Pancreas (tissue), 10 donors: ENCODE data around the gene MKNK2. TPM values are rescaled to one million over a fixed set of nuclear protein-coding genes. Genes with fewer than 3 reads are reported as not detected.
"Not testable (repeated sequence)": the region's sequence is repeated elsewhere in the genome, so short reads cannot be mapped to it uniquely, and the experiment has no call there.

Experiments used
- ATAC-seq, 4 donors: fragments of 200-7000 bp; cut with Tn5 transposase; one replicate each; pipeline versions ENCODE4 v1.8.0 to v1.9.1; 2020; ENCODE audit warnings: mild to moderate bottlenecking in 4 of 4, moderate library complexity in 4 of 4
- DNase-seq, 6 donors: peaks; one replicate each; pipeline ENCODE4 v3.0.0-alpha.2; 2020
- FAIRE-seq: peaks from 2 replicates; lab custom pipeline; 2012; peaks lifted over from hg19 to GRCh38; lab: Jason Lieb, UNC
- H3K27ac ChIP-seq, 4 donors: fragments of 200-600 bp; sonication (generic); 1 replicate in 3 of 4; 2 replicates in 1 of 4; pipeline versions ENCODE4 v1.5.0 to v1.8.0; 2020
- H3K27me3 ChIP-seq, 4 donors: fragments of 200-600 bp; one replicate each; pipeline ENCODE4 v1.8.0; 2021
- H3K36me3 ChIP-seq, 3 donors: fragments of 200-600 bp; sonication (generic) in 1 of 3; one replicate each; pipeline versions ENCODE4 v1.5.0 to v1.8.0; 2020 to 2021
- H3K4me1 ChIP-seq, 3 donors: fragments of 200-600 bp; one replicate each; pipeline ENCODE4 v1.8.0; 2021
- H3K4me3 ChIP-seq, 4 donors: fragments of 200-600 bp; sonication (generic) in 2 of 4; one replicate each; pipeline versions ENCODE4 v1.5.0 to v1.8.0; 2020 to 2021
- H3K9me3 ChIP-seq, 4 donors: fragments of 200-600 bp; one replicate each; pipeline ENCODE4 v1.8.0; 2021
- CTCF ChIP-seq, 4 donors: fragments of 200-600 bp; sonication (generic) in 3 of 4; IDR thresholded peaks; one replicate each; pipeline versions ENCODE4 v1.5.0 to v1.8.0; 2021; ENCODE audit warnings: antibody characterized with exemption in 4 of 4
- WGBS, 2 donors: extraction: QIAGEN DNeasy Blood & Tissue Kit; methylation state at CpG; one replicate each; pipeline ENCODE4 v1.1.7; 2013; 5-methylcytosine and 5-hydroxymethylcytosine counted together
- intact Hi-C, 3 donors: fragments of 100-400 bp; cut with DNase I; formaldehyde crosslinking; loops; one replicate each; pipeline versions ENCODE4 v1.11.1 to v1.14.2; 2022
- polyA plus RNA-seq, 2 donors: library from polyadenylated mRNA; stranded (reverse); fragments of 200-250 nt; gene quantifications; one replicate each; pipeline ENCODE4 v1.2.3, GENCODE V29; 2013
- total RNA-seq, 6 donors: library from RNA; stranded (reverse); fragmentation: NEBNext Ultra II Directional in 4 of 6; extraction: Animal tissue kit (Norgen Biotek cat#: 25700) in 4 of 6; gene quantifications; one replicate each; pipeline versions ENCODE4 v1.2.1 to v1.2.4, GENCODE V29; 2021 to 2023
- donor health status: healthy with polysubstance abuse.
- donor health status: DM: no; HTN: no; CAD: no; lungs with moderate emphysema.
- donor health status: DM: no; HTN: no; CAD: no.
- donor health status: control.
- donor health status: control.
- donor health status: Bipolar disorder and iron deficiency.
- donor health status: DM: yes; HTN: yes; CAD: no.
- donor health status: DM: no; HTN: no; CAD: no.
- donor health status: DM: no; HTN: no; CAD: no.
- donor health status: DM: yes; HTN: yes; CAD: no.

The MKNK2 gene
- total and polyA plus RNA-seq, 8 donors, result 102 to 446 (median 239) TPM

GRCh38 chr19:2089727-2090053, 38.6 kb upstream of the MKNK2 start:
- Histone ChIP-seq H3K9me3 (no peaks in the 10 kb centered on the region), H3K4me1 (peaks cover 0 to 10% (median 0%) of the 10 kb centered on the region in 3 donors), H3K36me3 (no peaks in the 10 kb centered on the region), H3K27ac (peak overlapping the region in 2 of 4 donors; percentile 5 to 33), H3K4me3 (no peak overlapping the region), H3K27me3 (no peaks in the 10 kb centered on the region)
- DNase-seq (no peak), ATAC-seq (no peak), FAIRE-seq (no peak)
- intact Hi-C loops, result no loop called here
- TF ChIP-seq CTCF (IDR thresholded peaks at IDR 0.05), result no peak
- 72 to 81% methylated on average over 2 of the region's 2 CpGs for WGBS, 2 donors

GRCh38 chr19:2089001-2089711, 38.1 kb upstream of the MKNK2 start:
- FAIRE-seq (no peak), ATAC-seq (peak in 1 of 4 donors; percentile 7), DNase-seq (no peak)
- Histone ChIP-seq H3K27ac (peak overlapping the region in 1 of 4 donors; percentile 5), H3K27me3 (no peaks in the 10 kb centered on the region), H3K36me3 (no peaks in the 10 kb centered on the region), H3K4me1 (peaks cover 0 to 10% (median 0%) of the 10 kb centered on the region in 3 donors), H3K9me3 (no peaks in the 10 kb centered on the region), H3K4me3 (no peak overlapping the region)
- intact Hi-C loops, result no loop called here
- no peak for TF ChIP-seq CTCF (IDR thresholded peaks at IDR 0.05)
- 83 to 86% methylated on average over 16 of the region's 16 CpGs for WGBS, 2 donors

DNA sequence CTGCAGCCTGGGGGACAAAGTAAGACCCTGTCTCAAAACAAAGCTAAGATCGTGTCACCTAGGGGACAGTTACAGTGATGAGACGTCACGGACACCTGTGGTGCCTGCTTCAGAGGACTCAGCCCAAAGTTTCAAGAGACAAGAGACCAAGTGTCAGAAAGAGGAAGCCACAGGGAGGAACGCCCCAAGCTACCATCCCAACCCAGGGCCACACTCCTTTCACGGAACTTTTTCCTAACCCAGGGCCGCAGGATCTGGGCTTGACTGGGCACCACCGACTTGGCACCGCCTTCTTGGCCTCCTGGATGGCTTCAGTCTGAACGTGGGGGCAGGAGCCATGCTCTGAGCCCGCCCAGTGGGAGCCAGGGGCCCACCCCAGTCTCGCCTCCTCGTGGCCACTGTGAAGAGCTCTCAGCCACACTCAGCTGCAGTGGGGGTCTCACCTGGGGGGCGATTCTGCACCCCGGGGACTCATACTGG, 36.6 kb upstream of the MKNK2 start:
- Histone ChIP-seq H3K27me3 (no peaks in the 10 kb centered on the region), H3K36me3 (no peaks in the 10 kb centered on the region), H3K27ac (peak overlapping the region in 1 of 4 donors; percentile 22), H3K4me1 (peaks cover 0 to 10% (median 0%) of the 10 kb centered on the region in 3 donors), H3K4me3 (no peak overlapping the region), H3K9me3 (no peaks in the 10 kb centered on the region)
- peak in 1 of 4 donors; percentile 10 for ATAC-seq
- no peak for DNase-seq
- no peak for TF ChIP-seq CTCF (IDR thresholded peaks at IDR 0.05)
- WGBS, 2 donors, result 83 to 89% methylated on average over 12 to 14 of the region's 14 CpGs
- intact Hi-C loops, result no loop called here
- no peak for FAIRE-seq

GRCh38 chr19:2086695-2087620, 35.9 kb upstream of the MKNK2 start:
- H3K4me3 ChIP-seq, intact Hi-C loops, H3K36me3 ChIP-seq, H3K9me3 ChIP-seq, ATAC-seq, H3K4me1 ChIP-seq, FAIRE-seq, DNase-seq, H3K27me3 ChIP-seq: not testable (repeated sequence)
- H3K27ac ChIP-seq, result peak overlapping the region in 2 of 4 donors; percentile 0 to 22
- WGBS, 2 donors, result 58 to 65% methylated on average over 13 of the region's 13 CpGs

GRCh38 chr19:2084993-2085720, 34.1 kb upstream of the MKNK2 start:
- peaks cover 0 to 5% (median 0%) of the 10 kb centered on the region in 3 donors for H3K4me1 ChIP-seq
- peak overlapping the region in 1 of 4 donors; percentile 14 for H3K4me3 ChIP-seq
- no peak for TF ChIP-seq CTCF (IDR thresholded peaks at IDR 0.05)

More at GRCh38 chr19:2084993-2085720, 34.1 kb upstream of the MKNK2 start:
- H3K36me3 ChIP-seq, result no peaks in the 10 kb centered on the region
- no peaks in the 10 kb centered on the region for H3K27me3 ChIP-seq
- H3K9me3 ChIP-seq, result no peaks in the 10 kb centered on the region
- ATAC-seq, result peak in 3 of 4 donors; percentile 44 to 59 (median 46)
- H3K27ac ChIP-seq, result peak overlapping the region in 2 of 4 donors; percentile 42 to 58
- no peak for FAIRE-seq
- intact Hi-C loops, result no loop called here
- DNase-seq, result peak in 2 of 6 donors; percentile 58 to 65
- 83% methylated on average over 28 of the region's 28 CpGs for WGBS, 2 donors
